ENCODE results near the gene LSMEM2.

DNA sequence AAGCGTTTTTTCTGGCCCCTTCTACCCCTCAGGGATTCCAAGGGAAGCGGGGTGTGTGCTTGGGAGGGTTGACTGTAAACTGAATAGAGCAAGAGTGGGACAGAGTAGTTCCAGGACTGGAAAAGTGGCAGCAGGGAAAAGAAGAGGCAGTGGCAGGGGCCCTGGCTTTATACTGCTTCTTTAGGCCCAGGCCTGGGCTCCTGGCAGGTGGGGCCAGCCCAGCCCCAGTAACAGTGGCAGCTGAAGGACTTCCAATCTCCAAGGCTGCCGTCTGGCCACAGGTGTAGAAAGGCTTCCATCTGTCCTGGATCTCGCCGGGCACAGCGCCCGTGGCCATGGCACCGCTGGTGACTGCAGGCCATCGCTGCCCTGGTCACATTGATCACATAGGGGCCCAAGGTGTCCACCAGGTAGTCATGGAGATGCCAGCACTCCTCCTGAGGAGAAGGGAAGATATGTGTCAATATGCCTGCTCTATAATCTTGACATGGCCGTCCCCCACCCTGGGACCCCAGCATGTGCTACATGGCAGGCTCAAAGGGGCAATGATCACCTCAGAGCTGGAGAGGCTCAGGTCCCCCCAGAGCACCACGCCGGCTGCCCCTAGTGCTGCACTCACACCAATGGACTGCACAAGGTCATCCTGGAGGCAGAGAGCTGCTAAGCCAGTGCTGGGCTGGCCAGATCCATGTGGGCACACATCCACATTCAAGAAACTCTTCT lies 14.4 kb downstream of the LSMEM2 start:
- TF ChIP-seq POLR2AphosphoS5 (IDR thresholded peaks at IDR 0.05; ENCODE audit: insufficient read depth in 1 of 2, low read depth in 1 of 2), result no peak
- TF ChIP-seq, protein P1, sequence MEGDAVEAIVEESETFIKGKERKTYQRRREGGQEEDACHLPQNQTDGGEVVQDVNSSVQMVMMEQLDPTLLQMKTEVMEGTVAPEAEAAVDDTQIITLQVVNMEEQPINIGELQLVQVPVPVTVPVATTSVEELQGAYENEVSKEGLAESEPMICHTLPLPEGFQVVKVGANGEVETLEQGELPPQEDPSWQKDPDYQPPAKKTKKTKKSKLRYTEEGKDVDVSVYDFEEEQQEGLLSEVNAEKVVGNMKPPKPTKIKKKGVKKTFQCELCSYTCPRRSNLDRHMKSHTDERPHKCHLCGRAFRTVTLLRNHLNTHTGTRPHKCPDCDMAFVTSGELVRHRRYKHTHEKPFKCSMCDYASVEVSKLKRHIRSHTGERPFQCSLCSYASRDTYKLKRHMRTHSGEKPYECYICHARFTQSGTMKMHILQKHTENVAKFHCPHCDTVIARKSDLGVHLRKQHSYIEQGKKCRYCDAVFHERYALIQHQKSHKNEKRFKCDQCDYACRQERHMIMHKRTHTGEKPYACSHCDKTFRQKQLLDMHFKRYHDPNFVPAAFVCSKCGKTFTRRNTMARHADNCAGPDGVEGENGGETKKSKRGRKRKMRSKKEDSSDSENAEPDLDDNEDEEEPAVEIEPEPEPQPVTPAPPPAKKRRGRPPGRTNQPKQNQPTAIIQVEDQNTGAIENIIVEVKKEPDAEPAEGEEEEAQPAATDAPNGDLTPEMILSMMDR (IDR thresholded peaks at IDR 0.05), result no peak
- no peak for TF ChIP-seq POLR2A (IDR thresholded peaks at IDR 0.05)

Data from vagina (tissue), 2 donors.